GM18499 (cell line): ENCODE results near the gene PSAPL1.

Experiments
- ATAC-seq: cut with Tn5 transposase; IDR thresholded peaks from one replicate; pipeline ENCODE4 v1.9.1; 2021; ENCODE audit warnings: moderate number of reproducible peaks; ENCODE audit not compliant: insufficient read depth, unreplicated experiment

The PSAPL1 gene

GRCh38 chr4:7384929-7385890 lies 49.5 kb downstream of the PSAPL1 start:
- no peak for ATAC-seq

- ATAC-seq, result no peak
Observed at GRCh38 chr4:7384003-7384928, 50.5 kb downstream of the PSAPL1 start.

GRCh38 chr4:7383266-7383665 lies 51.5 kb downstream of the PSAPL1 start:
- no peak for ATAC-seq

DNA sequence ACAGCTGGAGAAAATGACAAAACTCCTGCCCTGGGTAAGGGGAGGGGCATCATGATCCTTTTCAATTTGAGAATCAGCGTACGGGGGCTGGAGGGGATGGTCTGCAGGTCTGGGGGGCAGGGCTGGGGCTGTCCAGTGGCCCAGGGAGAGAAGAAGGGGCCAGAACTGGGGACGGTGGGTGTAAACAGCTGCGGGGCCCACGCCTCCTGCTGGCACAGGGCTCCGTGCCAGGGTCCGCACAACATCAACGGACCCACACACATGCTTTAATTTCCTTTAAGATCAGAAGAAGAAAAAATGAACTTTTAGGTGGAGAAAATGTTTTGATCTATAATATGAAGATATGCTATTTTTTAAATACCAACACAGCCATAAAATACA lies 52.1 kb downstream of the PSAPL1 start:
- no peak for ATAC-seq

GRCh38 chr4:7381890-7382633 lies 52.7 kb downstream of the PSAPL1 start:
- ATAC-seq, result no peak

DNA sequence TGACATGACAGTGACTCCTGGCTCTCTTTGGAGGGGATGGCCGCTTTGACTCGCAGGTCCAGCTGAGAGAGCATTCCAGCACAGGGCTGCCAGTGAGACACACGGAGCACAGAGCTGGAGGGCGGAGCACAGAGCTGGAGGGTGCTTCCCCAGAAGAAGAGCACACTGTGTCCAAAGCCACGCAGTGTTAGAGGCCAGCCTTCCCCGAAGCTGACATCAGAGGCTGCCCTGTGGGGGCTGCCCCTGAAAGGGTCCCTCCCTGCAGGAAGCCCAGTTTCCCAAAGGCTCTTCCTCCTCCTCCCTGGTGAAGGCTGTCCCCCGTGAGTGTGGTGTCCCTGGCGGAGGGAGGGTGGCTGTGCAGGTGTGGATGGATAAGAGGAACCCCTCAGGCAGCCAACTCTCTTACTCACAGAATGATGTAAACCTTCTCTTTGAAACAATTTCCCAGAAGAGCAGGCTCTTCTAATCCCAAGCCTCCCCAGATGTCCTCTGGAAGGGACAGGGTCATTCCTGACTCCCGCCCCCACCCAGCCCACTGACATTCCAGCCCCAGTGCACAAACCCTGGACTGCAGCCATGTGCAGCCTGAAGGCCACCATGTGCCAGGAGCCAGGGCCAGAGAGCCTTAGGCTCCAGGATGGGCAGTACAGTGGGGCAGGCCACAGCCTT lies 53.4 kb downstream of the PSAPL1 start:
- ATAC-seq, result no peak
